ENCODE measurements around the gene GALNT12.
A peak's percentile ranks its signal among the peaks of the same experiment; 100 is the strongest.

Gene GALNT12

GRCh38 chr9:98864281-98865174, 57.1 kb downstream of the GALNT12 start:
- no peak for TF ChIP-seq JUND (IDR thresholded peaks at IDR 0.05; ENCODE audit: low read depth)
- in situ Hi-C loops (cut with HindIII; ENCODE audit: low pct_unique_long_range_greater_than_20kb, low sequenced_read_pairs), result no loop called here
- no peak for DNase-seq (ENCODE audit: low read depth in 1 of 2, low spot score in 1 of 2)

GRCh38 chr9:98865284-98865875, 57.9 kb downstream of the GALNT12 start:
- DNase-seq (ENCODE audit: low read depth in 1 of 2, low spot score in 1 of 2), result no peak
- in situ Hi-C loops (cut with HindIII; ENCODE audit: low pct_unique_long_range_greater_than_20kb, low sequenced_read_pairs), result no loop called here
- TF ChIP-seq JUND (IDR thresholded peaks at IDR 0.05; ENCODE audit: low read depth), result no peak

GRCh38 chr9:98866435-98867102, 59.1 kb downstream of the GALNT12 start:
- no peak for TF ChIP-seq JUND (IDR thresholded peaks at IDR 0.05; ENCODE audit: low read depth)
- in situ Hi-C loops (cut with HindIII; ENCODE audit: low pct_unique_long_range_greater_than_20kb, low sequenced_read_pairs), result no loop called here
- no peak for DNase-seq (ENCODE audit: low read depth in 1 of 2, low spot score in 1 of 2)

- in situ Hi-C loops (cut with HindIII; ENCODE audit: low pct_unique_long_range_greater_than_20kb, low sequenced_read_pairs), result no loop called here
- DNase-seq (ENCODE audit: low read depth in 1 of 2, low spot score in 1 of 2), result no peak
- no peak for TF ChIP-seq JUND (IDR thresholded peaks at IDR 0.05; ENCODE audit: low read depth)
Observed at GRCh38 chr9:98867103-98867428, 59.6 kb downstream of the GALNT12 start.

- DNase-seq (ENCODE audit: low read depth in 1 of 2, low spot score in 1 of 2), result peak in 1 of 2 experiments; percentile 46
- no peak for TF ChIP-seq JUND (IDR thresholded peaks at IDR 0.05; ENCODE audit: low read depth)
- in situ Hi-C loops (cut with HindIII; ENCODE audit: low pct_unique_long_range_greater_than_20kb, low sequenced_read_pairs), result no loop called here
Observed at GRCh38 chr9:98867429-98868168, 60.1 kb downstream of the GALNT12 start.

GRCh38 chr9:98869078-98869745, 61.7 kb downstream of the GALNT12 start:
- TF ChIP-seq JUND (IDR thresholded peaks at IDR 0.05; ENCODE audit: low read depth), result no peak

GRCh38 chr9:98869866-98870265, 62.4 kb downstream of the GALNT12 start:
- in situ Hi-C loops (cut with HindIII; ENCODE audit: low pct_unique_long_range_greater_than_20kb, low sequenced_read_pairs), result no loop called here
- no peak for TF ChIP-seq JUND (IDR thresholded peaks at IDR 0.05; ENCODE audit: low read depth)
- no peak for DNase-seq (ENCODE audit: low read depth in 1 of 2, low spot score in 1 of 2)

More at GRCh38 chr9:98869078-98869745, 61.7 kb downstream of the GALNT12 start:
- no peak for DNase-seq (ENCODE audit: low read depth in 1 of 2, low spot score in 1 of 2)
- in situ Hi-C loops (cut with HindIII; ENCODE audit: low pct_unique_long_range_greater_than_20kb, low sequenced_read_pairs), result no loop called here

GRCh38 chr9:98870782-98871557, 63.5 kb downstream of the GALNT12 start:
- in situ Hi-C loops (cut with HindIII; ENCODE audit: low pct_unique_long_range_greater_than_20kb, low sequenced_read_pairs), result no loop called here
- TF ChIP-seq JUND (IDR thresholded peaks at IDR 0.05; ENCODE audit: low read depth), result no peak
- DNase-seq (ENCODE audit: low read depth in 1 of 2, low spot score in 1 of 2), result no peak

- DNase-seq (ENCODE audit: low read depth in 1 of 2, low spot score in 1 of 2), result no peak
- in situ Hi-C loops (cut with HindIII; ENCODE audit: low pct_unique_long_range_greater_than_20kb, low sequenced_read_pairs), result no loop called here
- TF ChIP-seq JUND (IDR thresholded peaks at IDR 0.05; ENCODE audit: low read depth), result no peak
Observed at GRCh38 chr9:98871558-98872065, 64.1 kb downstream of the GALNT12 start.

GRCh38 chr9:98873526-98873925, 66.1 kb downstream of the GALNT12 start:
- in situ Hi-C loops (cut with HindIII; ENCODE audit: low pct_unique_long_range_greater_than_20kb, low sequenced_read_pairs), result no loop called here
- no peak for TF ChIP-seq JUND (IDR thresholded peaks at IDR 0.05; ENCODE audit: low read depth)
- no peak for DNase-seq (ENCODE audit: low read depth in 1 of 2, low spot score in 1 of 2)

- DNase-seq (ENCODE audit: low read depth in 1 of 2, low spot score in 1 of 2), result no peak
- in situ Hi-C loops (cut with HindIII; ENCODE audit: low pct_unique_long_range_greater_than_20kb, low sequenced_read_pairs), result no loop called here
Observed at GRCh38 chr9:98873951-98874371, 66.5 kb downstream of the GALNT12 start.

More at GRCh38 chr9:98873951-98874371, 66.5 kb downstream of the GALNT12 start:
- TF ChIP-seq JUND (IDR thresholded peaks at IDR 0.05; ENCODE audit: low read depth), result no peak
